ENCODE results near the gene TSSC4.

DNA sequence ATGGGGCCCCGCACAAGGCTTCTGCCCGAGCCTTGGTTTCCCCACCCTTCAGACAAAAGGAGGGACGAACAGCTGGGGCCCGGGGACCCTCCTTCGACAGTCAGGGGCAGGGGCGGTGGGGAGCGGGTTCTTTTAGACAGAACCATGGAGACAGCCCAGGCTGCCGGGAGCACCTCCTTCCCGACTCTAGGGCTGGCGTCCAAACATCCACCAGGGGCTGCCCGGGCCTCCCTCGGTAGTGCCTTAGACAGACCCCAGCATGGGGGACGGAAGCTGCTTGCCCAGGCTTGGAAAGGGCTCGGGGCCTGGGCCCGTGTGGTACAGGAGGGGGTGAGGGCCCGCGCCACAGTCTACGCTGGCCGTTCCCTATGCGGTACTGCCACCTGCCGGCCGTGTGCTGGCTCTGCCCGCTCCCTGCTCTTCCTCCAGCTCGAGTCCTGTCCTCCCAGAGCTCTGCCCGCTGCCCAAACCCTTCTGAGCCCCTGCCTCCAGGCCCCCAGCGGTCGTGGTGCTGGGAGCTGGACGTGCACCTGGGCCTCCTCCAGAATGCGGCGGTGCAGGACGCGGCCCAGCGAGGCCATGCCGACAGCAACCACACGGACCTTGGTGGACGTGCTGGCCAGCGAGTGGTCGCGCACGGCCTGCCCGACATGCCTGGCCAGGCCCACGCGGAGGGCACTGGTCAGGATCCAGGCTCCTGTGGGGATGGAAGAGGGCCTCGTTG lies 20.1 kb downstream of the TSSC4 start:
- TF ChIP-seq ZSCAN25 (CRISPR knock-in tag; IDR thresholded peaks at IDR 0.05) = peak; percentile 67; the same call in 1 of the 2 replicates
- no peak for TF ChIP-seq CHD2 (IDR thresholded peaks at IDR 0.05; ENCODE audit: low read depth, low read length)
- no peak for TF ChIP-seq ZBTB1 (CRISPR knock-in tag; IDR thresholded peaks at IDR 0.05; ENCODE audit: borderline replicate concordance)
- no peak for TF ChIP-seq HDAC6 (IDR thresholded peaks at IDR 0.05; ENCODE audit: low read depth, low read length)
- TF ChIP-seq, protein P1, sequence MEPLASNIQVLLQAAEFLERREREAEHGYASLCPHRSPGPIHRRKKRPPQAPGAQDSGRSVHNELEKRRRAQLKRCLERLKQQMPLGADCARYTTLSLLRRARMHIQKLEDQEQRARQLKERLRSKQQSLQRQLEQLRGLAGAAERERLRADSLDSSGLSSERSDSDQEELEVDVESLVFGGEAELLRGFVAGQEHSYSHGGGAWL (CRISPR knock-in tag; IDR thresholded peaks at IDR 0.05) = no peak
- no peak for TF ChIP-seq NCOR1 (IDR thresholded peaks at IDR 0.05; ENCODE audit: borderline replicate concordance, low read length)
- TF ChIP-seq PHF8 (CRISPR knock-in tag; IDR thresholded peaks at IDR 0.05) = no peak
- TF ChIP-seq STAG1 (CRISPR knock-in tag; IDR thresholded peaks at IDR 0.05) = peak; percentile 98
- TF ChIP-seq, protein P2, sequence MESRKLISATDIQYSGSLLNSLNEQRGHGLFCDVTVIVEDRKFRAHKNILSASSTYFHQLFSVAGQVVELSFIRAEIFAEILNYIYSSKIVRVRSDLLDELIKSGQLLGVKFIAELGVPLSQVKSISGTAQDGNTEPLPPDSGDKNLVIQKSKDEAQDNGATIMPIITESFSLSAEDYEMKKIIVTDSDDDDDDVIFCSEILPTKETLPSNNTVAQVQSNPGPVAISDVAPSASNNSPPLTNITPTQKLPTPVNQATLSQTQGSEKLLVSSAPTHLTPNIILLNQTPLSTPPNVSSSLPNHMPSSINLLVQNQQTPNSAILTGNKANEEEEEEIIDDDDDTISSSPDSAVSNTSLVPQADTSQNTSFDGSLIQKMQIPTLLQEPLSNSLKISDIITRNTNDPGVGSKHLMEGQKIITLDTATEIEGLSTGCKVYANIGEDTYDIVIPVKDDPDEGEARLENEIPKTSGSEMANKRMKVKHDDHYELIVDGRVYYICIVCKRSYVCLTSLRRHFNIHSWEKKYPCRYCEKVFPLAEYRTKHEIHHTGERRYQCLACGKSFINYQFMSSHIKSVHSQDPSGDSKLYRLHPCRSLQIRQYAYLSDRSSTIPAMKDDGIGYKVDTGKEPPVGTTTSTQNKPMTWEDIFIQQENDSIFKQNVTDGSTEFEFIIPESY (CRISPR knock-in tag; IDR thresholded peaks at IDR 0.05) = peak; percentile 79
- 0 out of 2 replicates have a peak, but pooled peaks have one; percentile 56 for TF ChIP-seq FOXM1 (CRISPR knock-in tag; IDR thresholded peaks at IDR 0.05)

Data from HepG2 (cell line).